Fibroblast of mammary gland (primary cell): Measurements from ENCODE around the gene FAM234B.
A peak's percentile ranks its signal among the peaks of the same experiment; 100 is the strongest.

ENCODE experiments used
- DNase-seq: peaks from one replicate; pipeline ENCODE4 v3.0.0-alpha.2; 2010; ENCODE audit warnings: low read depth
- H3K4me3 ChIP-seq: 2 replicates; pipeline ENCODE4 v1.5.1; 2011; ENCODE audit warnings: low read depth, mild to moderate bottlenecking, low read length, moderate library complexity; ENCODE audit not compliant: control insufficient read depth
- TF ChIP-seq, protein P1 (sequence below): conservative IDR thresholded peaks from 2 replicates; pipeline ENCODE4 v1.5.1; 2011; ENCODE audit warnings: low read depth, low read length, inconsistent platforms; ENCODE audit not compliant: control insufficient read depth, insufficient read depth

FAM234B gene

DNA sequence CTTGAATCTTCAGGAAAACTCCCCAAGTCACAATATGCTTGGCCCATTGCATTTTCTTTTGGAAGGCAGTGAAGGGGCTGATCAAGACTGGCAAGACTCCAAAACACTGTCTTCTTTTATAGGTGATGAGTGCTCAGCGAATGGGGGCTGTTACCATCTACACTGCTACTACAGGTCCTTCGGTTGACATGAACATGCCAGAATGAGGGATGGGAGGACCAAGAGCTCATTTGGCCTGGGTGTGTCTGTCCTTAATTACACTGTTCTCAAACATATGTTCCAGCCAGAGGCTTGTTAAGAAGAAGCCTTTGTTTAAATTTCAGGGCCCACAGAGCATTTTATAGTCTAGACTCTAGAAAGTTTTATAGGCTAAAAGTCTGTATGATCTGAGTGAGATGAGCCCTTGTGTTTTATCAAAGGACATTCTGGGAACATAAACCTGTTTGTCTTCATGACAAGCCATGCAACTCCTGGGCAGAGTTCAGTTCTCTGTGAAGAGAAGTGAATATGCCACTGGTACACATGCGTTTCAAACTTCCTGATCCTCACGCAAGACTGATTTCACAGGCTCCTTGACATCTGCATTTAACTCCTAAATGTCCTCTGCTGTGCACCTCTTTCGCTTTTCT is 4.7 kb upstream of the FAM234B start:
- H3K4me3 ChIP-seq = no peak overlapping the region
- DNase-seq = no peak
- TF ChIP-seq, protein P1, sequence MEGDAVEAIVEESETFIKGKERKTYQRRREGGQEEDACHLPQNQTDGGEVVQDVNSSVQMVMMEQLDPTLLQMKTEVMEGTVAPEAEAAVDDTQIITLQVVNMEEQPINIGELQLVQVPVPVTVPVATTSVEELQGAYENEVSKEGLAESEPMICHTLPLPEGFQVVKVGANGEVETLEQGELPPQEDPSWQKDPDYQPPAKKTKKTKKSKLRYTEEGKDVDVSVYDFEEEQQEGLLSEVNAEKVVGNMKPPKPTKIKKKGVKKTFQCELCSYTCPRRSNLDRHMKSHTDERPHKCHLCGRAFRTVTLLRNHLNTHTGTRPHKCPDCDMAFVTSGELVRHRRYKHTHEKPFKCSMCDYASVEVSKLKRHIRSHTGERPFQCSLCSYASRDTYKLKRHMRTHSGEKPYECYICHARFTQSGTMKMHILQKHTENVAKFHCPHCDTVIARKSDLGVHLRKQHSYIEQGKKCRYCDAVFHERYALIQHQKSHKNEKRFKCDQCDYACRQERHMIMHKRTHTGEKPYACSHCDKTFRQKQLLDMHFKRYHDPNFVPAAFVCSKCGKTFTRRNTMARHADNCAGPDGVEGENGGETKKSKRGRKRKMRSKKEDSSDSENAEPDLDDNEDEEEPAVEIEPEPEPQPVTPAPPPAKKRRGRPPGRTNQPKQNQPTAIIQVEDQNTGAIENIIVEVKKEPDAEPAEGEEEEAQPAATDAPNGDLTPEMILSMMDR = no peak

DNA sequence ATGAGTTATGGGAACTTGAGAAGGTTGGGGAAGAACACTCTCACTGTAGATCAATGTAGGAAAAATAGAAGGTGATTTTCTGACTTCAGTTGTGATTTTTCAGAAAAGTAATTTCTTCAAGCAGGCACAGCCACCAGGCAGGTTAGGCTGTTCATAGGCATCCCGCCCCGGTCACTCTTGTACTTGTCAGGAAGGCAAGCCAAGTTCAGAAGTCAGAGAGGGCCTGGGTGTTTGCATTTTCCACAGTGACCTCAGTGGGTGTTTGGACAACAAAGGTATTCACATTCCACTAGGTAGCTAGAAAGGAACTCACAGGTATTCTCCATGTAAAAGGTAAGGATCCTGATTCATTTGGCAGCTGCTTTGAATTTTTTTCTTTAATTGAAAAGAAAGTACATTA is 3.0 kb upstream of the FAM234B start:
- TF ChIP-seq, protein P1 = no peak
- DNase-seq = no peak
- no peak overlapping the region for H3K4me3 ChIP-seq

DNA sequence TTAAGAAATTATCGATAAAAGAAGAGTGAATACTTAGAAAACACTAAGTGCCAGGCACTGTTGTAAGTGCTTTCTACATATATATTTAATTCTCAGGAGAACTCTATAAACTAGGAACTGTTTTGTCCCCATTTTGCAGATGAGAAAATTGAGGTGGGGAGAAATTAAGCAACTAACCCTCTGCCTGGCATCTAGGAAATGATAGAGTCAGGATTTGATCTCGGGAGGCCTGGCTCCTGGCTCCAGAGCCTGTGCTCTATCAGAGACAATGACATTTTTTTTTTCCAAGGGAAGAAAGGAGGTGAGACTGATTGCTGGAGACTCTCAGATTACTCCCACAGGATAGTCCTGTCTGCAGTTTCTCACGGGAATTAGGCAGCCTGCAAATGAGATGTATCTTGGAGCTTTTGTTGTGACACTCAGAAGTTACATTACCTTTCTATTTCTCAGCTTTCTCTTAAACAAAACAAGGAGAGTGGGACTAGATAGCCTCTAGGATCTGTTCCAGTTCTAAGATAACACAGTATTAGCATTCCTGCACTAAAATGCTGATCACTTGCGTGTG is 1.4 kb upstream of the FAM234B start:
- TF ChIP-seq, protein P1 = no peak

DNA sequence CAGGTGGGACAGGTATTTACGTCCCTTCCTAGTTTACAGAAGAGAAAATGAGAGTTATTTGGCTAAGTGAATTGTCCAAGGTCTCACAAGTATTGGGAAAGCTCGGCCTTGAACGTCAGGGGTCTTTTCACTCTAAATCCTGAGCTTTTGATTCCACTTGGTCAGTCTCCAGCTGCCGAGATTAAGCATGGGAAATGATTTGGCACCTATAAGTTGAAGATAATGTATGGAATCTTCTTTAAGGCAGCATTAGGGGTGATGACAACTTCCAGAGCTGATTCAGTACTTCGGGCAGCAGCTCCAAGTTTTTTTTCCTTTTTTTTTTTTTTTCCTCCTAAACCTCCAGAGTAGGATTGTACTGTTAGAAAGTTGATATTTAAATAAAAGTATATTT is 722 bp downstream of the FAM234B start:
- peak; percentile 21 for DNase-seq
- H3K4me3 ChIP-seq = peak overlapping the region; percentile 86
- TF ChIP-seq, protein P1 = no peak

More for the DNA sequence above, 1.4 kb upstream of the FAM234B start:
- DNase-seq = no peak
- H3K4me3 ChIP-seq = no peak overlapping the region

DNA sequence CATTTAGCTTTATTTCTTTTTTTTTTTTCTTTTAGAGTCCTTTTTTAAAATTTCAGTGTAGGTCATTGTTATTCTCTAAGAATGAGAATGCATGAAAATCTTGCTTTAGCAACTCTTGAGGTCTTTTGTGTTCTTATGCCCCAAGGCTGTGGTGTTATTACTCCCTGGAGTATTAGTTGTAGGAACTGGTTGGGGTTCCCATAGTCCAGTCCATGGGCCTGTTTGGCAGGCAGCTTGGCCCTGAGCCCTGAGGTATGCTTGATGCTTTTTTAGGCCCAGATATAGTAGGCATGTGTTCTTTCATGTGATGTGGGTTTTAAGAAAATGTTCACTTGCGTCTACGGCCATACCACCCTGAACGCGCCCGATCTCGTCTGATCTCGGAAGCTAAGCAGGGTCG is 1.6 kb downstream of the FAM234B start:
- no peak overlapping the region for H3K4me3 ChIP-seq
- TF ChIP-seq, protein P1 = no peak

DNA sequence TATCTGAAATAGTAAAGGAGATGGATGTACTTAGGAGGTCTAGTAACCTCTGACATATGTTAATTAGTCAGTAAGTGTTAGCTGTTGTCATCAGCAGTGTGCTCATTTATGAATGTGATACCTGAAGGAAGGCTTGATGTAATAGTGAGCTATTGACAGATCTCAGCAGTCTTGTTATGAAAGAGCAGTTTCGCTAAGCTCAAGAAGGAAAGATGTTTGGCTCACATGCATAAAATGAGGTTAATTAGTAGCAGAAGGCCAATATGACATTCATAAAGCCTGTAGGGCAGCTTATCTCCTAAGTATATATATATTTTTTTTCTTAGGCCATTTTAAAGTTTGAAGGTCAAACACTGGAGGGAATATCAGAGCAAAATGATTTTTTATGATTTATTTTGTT is 2.8 kb downstream of the FAM234B start:
- TF ChIP-seq, protein P1 = no peak
- no peak for DNase-seq
- no peak overlapping the region for H3K4me3 ChIP-seq

More for the DNA sequence above, 1.6 kb downstream of the FAM234B start:
- no peak for DNase-seq
